Hepatocyte (in vitro differentiated cells): ENCODE data around the gene ABLIM2. TPM values are rescaled to one million over a fixed set of nuclear protein-coding genes. Genes with fewer than 3 reads are reported as not detected.

ENCODE experiments used
- DNase-seq: peaks from one replicate; pipeline ENCODE4 v3.0.0-alpha.2; 2016; ENCODE audit warnings: low spot score
- H2AFZ ChIP-seq: fragments of 200-600 bp; sonication (generic); 2 replicates; pipeline ENCODE4 v1.6.0; 2016; ENCODE audit warnings: antibody characterized with exemption, mild to moderate bottlenecking
- H3K27ac ChIP-seq: fragments of 200-600 bp; sonication (generic); 2 replicates; pipeline ENCODE4 v1.5.1; 2016; ENCODE audit warnings: mild to moderate bottlenecking
- H3K27me3 ChIP-seq: fragments of 200-600 bp; sonication (generic); 2 replicates; pipeline ENCODE4 v1.6.1; 2016
- H3K36me3 ChIP-seq: fragments of 200-600 bp; sonication (generic); replicated peaks from 2 replicates; pipeline ENCODE4 v1.5.1; 2016; ENCODE audit warnings: low read depth; ENCODE audit not compliant: insufficient read depth
- H3K4me1 ChIP-seq: fragments of 200-600 bp; sonication (generic); 2 replicates; pipeline ENCODE4 v1.5.1; 2016; ENCODE audit warnings: mild to moderate bottlenecking, moderate library complexity; ENCODE audit not compliant: insufficient read depth
- H3K4me2 ChIP-seq: fragments of 200-600 bp; sonication (generic); 2 replicates; pipeline ENCODE4 v1.6.0; 2016
- H3K4me3 ChIP-seq: fragments of 200-600 bp; sonication (generic); 2 replicates; pipeline ENCODE4 v1.5.1; 2016; ENCODE audit warnings: mild to moderate bottlenecking
- H3K79me2 ChIP-seq: fragments of 200-600 bp; sonication (generic); 2 replicates; pipeline ENCODE4 v1.6.0; 2017; ENCODE audit warnings: mild to moderate bottlenecking
- H3K9me2 ChIP-seq: fragments of 200-600 bp; sonication (generic); replicated peaks from 2 replicates; pipeline ENCODE4 v1.6.0; 2017; ENCODE audit warnings: mild to moderate bottlenecking; ENCODE audit not compliant: insufficient read depth
- H3K9me3 ChIP-seq: fragments of 200-600 bp; sonication (generic); 2 replicates; pipeline ENCODE4 v1.5.1; 2016; ENCODE audit warnings: low read depth, mild to moderate bottlenecking
- H4K20me1 ChIP-seq: fragments of 200-600 bp; sonication (generic); 2 replicates; pipeline ENCODE4 v1.6.0; 2016; ENCODE audit warnings: mild to moderate bottlenecking; ENCODE audit not compliant: insufficient read depth, poor library complexity, severe bottlenecking
- CTCF ChIP-seq: fragments of 200-600 bp; sonication (generic); IDR thresholded peaks from 2 replicates; pipeline ENCODE4 v1.5.1; 2016; ENCODE audit warnings: antibody characterized with exemption, mild to moderate bottlenecking; ENCODE audit not compliant: poor library complexity
- EZH2 ChIP-seq: fragments of 200-600 bp; sonication (generic); IDR thresholded peaks from 2 replicates; pipeline ENCODE4 v1.6.1; 2016; ENCODE audit warnings: antibody characterized with exemption, mild to moderate bottlenecking, borderline replicate concordance
- EZH2phosphoT487 ChIP-seq: fragments of 200-600 bp; sonication (generic); IDR thresholded peaks from one replicate; pipeline ENCODE4 v1.6.1; 2018; ENCODE audit warnings: antibody characterized with exemption, mild to moderate bottlenecking, low read depth, moderate library complexity; ENCODE audit not compliant: unreplicated experiment, severe bottlenecking
- WGBS: methylation state at CpG from one replicate; pipeline ENCODE4 v1.1.6; 2016; ENCODE audit warnings: low lambda C conversion rate; ENCODE audit errors: missing lambda C conversion rate; 5-methylcytosine and 5-hydroxymethylcytosine counted together
- polyA plus RNA-seq: library from polyadenylated mRNA; unstranded; fragments of >200 nt; fragmentation: Nextera tagmentation; extraction: Ambion mirVana; gene quantifications from 2 replicates; pipeline ENCODE4 v1.2.1, GENCODE V29; 2016
- total RNA-seq: library from RNA; depleted of rRNA; stranded (reverse); fragments of >200 nt; gene quantifications from 2 replicates; pipeline ENCODE4 v1.2.3, GENCODE V29; 2014

ABLIM2 gene
- total and polyA plus RNA-seq, 2 experiments from 2014 or later: 1.7 to 2.0 TPM

GRCh38 chr4:8097721-8098345 is 60.8 kb downstream of the ABLIM2 start:
- Histone ChIP-seq H3K4me3 (no peak overlapping the region), H3K79me2 (no peaks in the 10 kb centered on the region), H2AFZ (no peak overlapping the region), H3K27ac (no peak overlapping the region), H3K36me3 (no peaks in the 10 kb centered on the region), H3K9me2 (no peaks in the 10 kb centered on the region), H3K27me3 (no peaks in the 10 kb centered on the region), H3K9me3 (peaks cover 7% of the 10 kb centered on the region), H3K4me2 (no peak overlapping the region), H4K20me1 (no peaks in the 10 kb centered on the region), H3K4me1 (no peaks in the 10 kb centered on the region)
- 95% methylated on average over 7 of the region's 8 CpGs for WGBS
- no peak for DNase-seq
- TF ChIP-seq CTCF: no peak
- no peak for TF ChIP-seq EZH2
- TF ChIP-seq EZH2phosphoT487: no peak

- DNase-seq: no peak
- Histone ChIP-seq H3K79me2 (no peaks in the 10 kb centered on the region), H3K4me3 (no peak overlapping the region), H3K27me3 (no peaks in the 10 kb centered on the region), H3K4me1 (no peaks in the 10 kb centered on the region), H3K9me3 (peaks cover 7% of the 10 kb centered on the region), H3K36me3 (no peaks in the 10 kb centered on the region), H2AFZ (no peak overlapping the region), H3K9me2 (no peaks in the 10 kb centered on the region), H3K27ac (no peak overlapping the region), H4K20me1 (no peaks in the 10 kb centered on the region), H3K4me2 (no peak overlapping the region)
- TF ChIP-seq EZH2phosphoT487 (no peak), EZH2 (no peak), CTCF (no peak)
- 97% methylated on average over 23 of the region's 23 CpGs for WGBS
Observed at GRCh38 chr4:8097141-8097541, 61.5 kb downstream of the ABLIM2 start.

- no peak for DNase-seq
- H3K9me3 ChIP-seq: peaks cover 7% of the 10 kb centered on the region
- no peaks in the 10 kb centered on the region for H3K79me2 ChIP-seq
- H3K27ac ChIP-seq: no peak overlapping the region
- TF ChIP-seq CTCF: no peak
- no peak for TF ChIP-seq EZH2phosphoT487
- TF ChIP-seq EZH2: no peak
- H2AFZ ChIP-seq: no peak overlapping the region
- H3K4me3 ChIP-seq: no peak overlapping the region
- H3K4me1 ChIP-seq: no peaks in the 10 kb centered on the region
- no peak overlapping the region for H3K4me2 ChIP-seq
- no peaks in the 10 kb centered on the region for H3K27me3 ChIP-seq
- no peaks in the 10 kb centered on the region for H3K9me2 ChIP-seq
- H3K36me3 ChIP-seq: no peaks in the 10 kb centered on the region
- H4K20me1 ChIP-seq: no peaks in the 10 kb centered on the region
- WGBS: 88% methylated on average over 7 of the region's 12 CpGs
Observed at GRCh38 chr4:8096690-8097061, 61.9 kb downstream of the ABLIM2 start.
